OCI-M2 (cell line): ENCODE results near the gene SHISAL1.

ENCODE experiments used
- DNase-seq: peaks from one replicate; lab custom pipeline; 2025; ENCODE audit not compliant: unreplicated experiment; lab: John Stamatoyannopoulos, UW

The SHISAL1 gene

GRCh38 chr22:44211946-44212930 lies 100.5 kb downstream of the SHISAL1 start:
- DNase-seq = no peak

- DNase-seq = no peak
Observed at GRCh38 chr22:44211256-44211945, 101.3 kb downstream of the SHISAL1 start.

- DNase-seq = no peak
Observed at GRCh38 chr22:44210722-44211121, 102.0 kb downstream of the SHISAL1 start.

- DNase-seq = no peak
Observed at GRCh38 chr22:44209343-44209742, 103.4 kb downstream of the SHISAL1 start.

- no peak for DNase-seq
Observed at GRCh38 chr22:44207981-44208317, 104.8 kb downstream of the SHISAL1 start.

- DNase-seq = no peak
Observed at GRCh38 chr22:44207173-44207980, 105.4 kb downstream of the SHISAL1 start.

GRCh38 chr22:44206696-44207095 lies 106.1 kb downstream of the SHISAL1 start:
- no peak for DNase-seq

GRCh38 chr22:44206330-44206645 lies 106.5 kb downstream of the SHISAL1 start:
- DNase-seq = no peak

- DNase-seq = no peak
Observed at GRCh38 chr22:44205516-44206329, 107.0 kb downstream of the SHISAL1 start.

- DNase-seq = no peak
Observed at GRCh38 chr22:44204739-44205515, 107.8 kb downstream of the SHISAL1 start.

- DNase-seq = no peak
Observed at GRCh38 chr22:44203203-44203602, 109.5 kb downstream of the SHISAL1 start.

- no peak for DNase-seq
Observed at GRCh38 chr22:44202261-44202789, 110.4 kb downstream of the SHISAL1 start.

GRCh38 chr22:44201665-44202064 lies 111.1 kb downstream of the SHISAL1 start:
- no peak for DNase-seq

GRCh38 chr22:44200855-44201550 lies 111.7 kb downstream of the SHISAL1 start:
- DNase-seq = no peak

- DNase-seq = no peak
Observed at GRCh38 chr22:44200451-44200850, 112.3 kb downstream of the SHISAL1 start.

GRCh38 chr22:44199866-44200265 lies 112.9 kb downstream of the SHISAL1 start:
- DNase-seq = no peak

GRCh38 chr22:44199164-44199563 lies 113.6 kb downstream of the SHISAL1 start:
- DNase-seq = no peak

GRCh38 chr22:44197271-44197670 lies 115.5 kb downstream of the SHISAL1 start:
- DNase-seq = no peak

- DNase-seq = no peak
Observed at GRCh38 chr22:44196731-44197131, 116.0 kb downstream of the SHISAL1 start.
